GM12874 (cell line): ENCODE results near the gene BPI.

Source experiments
- TF ChIP-seq, protein P1 (sequence below): IDR thresholded peaks from 2 replicates; pipeline ENCODE4 v1.5.1; 2011; ENCODE audit warnings: low read depth, mild to moderate bottlenecking, control low read depth, low read length, moderate library complexity; ENCODE audit not compliant: insufficient read depth

Gene BPI

DNA sequence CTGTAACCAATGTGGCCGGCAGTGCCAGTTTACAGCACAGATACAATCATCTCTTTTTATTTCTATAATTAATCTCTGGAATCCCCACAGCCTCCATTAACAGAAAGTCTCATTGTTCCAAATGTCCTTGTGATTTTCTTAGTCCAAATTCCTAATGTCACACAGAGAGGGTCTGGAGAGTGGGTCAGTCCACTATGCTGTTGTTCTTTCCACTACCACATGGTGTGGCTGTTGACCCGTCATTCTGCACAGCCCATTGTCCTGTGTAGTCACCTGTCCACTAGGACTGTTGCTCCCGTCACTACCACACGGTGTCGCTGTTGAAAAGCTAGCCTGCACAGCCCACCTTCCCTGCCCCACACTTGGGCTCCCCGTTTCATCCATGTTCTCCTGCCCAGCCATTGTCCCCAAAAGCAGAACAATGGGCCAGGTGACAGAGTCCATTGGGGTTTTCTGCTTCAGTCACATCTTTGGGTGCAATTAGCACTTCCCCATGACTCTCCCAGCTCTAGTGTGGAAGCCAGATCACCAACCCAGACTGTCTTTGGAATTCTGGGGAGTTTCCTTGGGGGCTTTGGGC, 33.7 kb downstream of the BPI start:
- TF ChIP-seq, protein P1, sequence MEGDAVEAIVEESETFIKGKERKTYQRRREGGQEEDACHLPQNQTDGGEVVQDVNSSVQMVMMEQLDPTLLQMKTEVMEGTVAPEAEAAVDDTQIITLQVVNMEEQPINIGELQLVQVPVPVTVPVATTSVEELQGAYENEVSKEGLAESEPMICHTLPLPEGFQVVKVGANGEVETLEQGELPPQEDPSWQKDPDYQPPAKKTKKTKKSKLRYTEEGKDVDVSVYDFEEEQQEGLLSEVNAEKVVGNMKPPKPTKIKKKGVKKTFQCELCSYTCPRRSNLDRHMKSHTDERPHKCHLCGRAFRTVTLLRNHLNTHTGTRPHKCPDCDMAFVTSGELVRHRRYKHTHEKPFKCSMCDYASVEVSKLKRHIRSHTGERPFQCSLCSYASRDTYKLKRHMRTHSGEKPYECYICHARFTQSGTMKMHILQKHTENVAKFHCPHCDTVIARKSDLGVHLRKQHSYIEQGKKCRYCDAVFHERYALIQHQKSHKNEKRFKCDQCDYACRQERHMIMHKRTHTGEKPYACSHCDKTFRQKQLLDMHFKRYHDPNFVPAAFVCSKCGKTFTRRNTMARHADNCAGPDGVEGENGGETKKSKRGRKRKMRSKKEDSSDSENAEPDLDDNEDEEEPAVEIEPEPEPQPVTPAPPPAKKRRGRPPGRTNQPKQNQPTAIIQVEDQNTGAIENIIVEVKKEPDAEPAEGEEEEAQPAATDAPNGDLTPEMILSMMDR = peak; percentile 27; the same call in 1 of the 2 replicates

DNA sequence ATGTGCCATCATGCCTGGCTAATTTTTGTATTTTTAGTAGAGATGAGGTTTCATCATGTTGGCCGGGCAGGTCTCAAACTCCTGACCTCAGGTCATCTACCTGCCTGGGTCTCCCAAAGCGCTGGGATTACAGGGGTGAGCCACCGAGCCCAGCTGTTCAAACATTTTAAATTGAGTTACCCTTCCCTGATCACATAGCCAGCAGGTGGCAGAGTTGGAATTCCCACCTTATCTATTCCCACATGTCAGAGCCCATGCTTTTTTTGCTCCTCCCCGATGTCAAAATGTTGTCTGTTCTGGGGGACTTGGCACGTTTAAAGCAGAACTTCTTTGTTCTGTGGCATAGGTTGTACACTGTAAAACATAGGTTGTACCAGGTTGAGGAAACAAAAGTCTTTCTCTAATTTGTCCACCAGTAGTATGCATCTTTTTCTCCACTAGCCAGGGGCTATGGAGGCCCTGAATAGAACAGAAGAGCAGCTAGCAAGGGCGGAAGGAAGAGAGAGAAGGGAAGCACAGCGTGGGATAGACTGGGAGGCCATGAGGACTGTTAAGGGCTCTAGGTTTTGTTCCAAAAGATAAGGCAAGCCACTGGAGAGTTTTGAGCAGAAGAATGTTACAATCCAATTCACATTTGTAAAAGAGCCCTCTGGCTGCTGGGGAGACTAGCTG, 35.0 kb downstream of the BPI start:
- TF ChIP-seq, protein P1 = no peak

DNA sequence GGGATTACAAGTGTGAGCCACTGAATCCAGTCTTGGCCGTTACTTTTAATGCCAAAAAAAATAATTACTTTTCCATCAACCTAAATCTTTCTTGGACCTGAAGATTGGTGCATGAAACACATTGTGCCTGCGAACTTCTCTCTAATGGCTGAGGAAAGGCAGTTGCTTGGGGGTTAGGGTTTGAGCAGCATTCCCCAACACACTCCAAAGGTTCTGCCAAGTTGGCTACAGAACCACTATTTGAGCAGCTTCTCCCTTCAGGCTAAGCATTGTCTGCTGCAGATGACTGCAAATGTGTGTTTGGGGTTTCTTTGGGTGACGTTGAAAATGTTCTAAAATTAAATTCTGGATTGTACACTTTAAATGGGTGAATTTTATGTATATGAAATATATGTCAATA, 36.0 kb downstream of the BPI start:
- TF ChIP-seq, protein P1 = no peak

DNA sequence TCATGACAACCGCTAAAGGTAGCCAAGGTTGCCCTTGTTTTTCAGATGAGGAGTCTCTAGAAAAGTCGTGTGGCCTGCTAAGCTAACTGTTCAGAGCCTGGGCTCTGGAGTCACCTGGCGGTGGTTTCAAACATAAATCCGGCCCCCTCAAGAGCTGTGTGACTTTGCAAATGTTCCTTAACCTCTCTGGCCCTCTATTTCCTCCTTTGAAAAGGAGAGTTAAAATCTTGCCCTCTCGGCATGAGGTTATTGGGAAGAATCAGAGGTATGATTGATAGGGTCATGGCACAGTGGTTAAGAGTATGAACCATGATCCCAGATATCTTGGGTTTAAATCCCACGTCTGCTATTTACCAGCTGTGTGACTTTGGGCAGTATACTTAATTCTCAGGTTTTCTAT, 36.7 kb downstream of the BPI start:
- TF ChIP-seq, protein P1 = no peak

DNA sequence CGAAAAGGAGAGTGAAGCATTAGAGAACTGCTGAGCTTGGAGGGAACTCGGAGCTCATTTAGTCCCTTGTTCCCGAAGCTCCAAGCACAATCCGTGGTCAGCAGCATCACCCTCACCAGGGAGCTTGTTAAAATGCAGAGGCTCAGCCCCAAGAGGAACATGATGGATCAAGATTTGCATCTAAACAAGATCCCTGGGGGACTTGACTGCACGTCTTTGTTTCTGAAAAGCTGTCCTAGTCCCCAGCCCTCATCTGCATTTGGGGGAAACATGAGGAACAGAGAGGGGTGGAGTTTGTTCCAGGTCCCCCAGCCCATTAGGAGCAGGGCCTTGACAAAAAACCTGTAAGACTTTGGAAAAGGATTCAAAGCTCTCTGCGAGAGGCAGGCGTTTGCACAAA, 38.3 kb downstream of the BPI start:
- TF ChIP-seq, protein P1 = no peak

DNA sequence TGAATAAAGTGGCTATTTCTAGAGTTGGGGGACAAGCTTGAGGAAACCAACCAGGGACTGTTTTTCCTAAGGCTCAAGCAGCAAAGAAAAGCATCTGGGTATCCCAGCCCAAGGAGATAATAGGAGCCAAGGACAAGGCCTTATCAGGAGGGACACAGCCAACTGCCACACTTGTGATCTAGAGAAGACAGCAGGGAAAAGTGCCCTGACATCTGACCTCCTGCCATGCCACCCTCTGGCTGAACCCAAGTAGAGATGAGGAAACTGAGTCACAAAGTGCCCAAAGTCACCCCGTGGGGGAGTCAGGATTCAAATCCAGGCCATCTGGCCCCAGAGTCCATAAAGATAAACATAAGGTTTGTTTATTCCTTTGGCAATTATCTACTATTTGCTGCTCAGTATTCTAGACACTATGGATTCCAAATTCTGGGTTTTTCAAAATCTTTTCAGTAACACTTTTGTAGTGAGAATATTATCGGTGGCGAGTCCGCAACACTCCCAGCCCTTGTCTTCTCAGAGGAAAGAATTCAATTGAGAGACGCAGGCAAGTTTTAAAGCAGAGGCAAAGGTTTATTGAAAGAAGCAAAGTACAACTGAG, 38.9 kb downstream of the BPI start:
- TF ChIP-seq, protein P1 = no peak

DNA sequence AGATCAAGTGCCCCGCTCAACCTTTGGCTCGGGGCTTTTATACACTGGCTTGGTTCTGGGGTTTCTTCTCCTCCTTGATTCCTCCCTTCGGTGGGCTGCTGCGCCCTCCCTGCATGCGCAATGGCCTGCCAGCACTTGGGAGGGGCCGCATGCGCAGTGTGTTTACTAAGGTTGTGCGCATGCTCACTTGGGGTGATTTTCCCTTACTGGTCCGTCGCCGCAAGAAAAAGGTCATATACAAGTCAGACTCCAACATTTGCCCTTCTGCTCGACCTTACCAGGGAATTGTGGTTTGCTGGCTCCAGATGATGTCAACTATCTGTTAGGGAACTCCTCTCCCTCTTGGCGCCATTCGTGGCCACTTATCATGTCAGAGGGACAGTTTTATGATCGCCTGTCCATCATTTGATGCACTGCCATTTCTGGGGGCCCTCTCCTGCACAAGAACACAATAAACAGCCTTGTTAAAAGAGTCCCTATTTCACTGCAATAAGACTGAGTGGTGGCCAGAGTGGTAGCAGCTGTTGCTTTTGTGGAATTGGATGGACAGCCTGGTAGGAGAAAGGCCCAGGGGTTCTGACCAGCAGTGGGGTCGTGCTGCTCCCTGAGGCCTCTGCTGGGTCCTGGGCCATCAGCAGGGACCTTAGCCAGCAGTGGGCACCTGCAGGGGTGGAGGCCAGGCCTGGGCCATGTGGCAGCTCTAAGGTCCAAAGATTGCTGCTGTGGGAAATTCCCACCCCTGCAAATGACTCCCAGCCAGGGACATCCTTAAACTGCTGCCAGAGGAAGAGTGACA, 39.6 kb downstream of the BPI start:
- TF ChIP-seq, protein P1 = no peak
